Measurements from ENCODE around the gene ATP13A5.

ATP13A5 gene

GRCh38 chr3:193269343-193270028, 109.1 kb downstream of the ATP13A5 start:
- DNase-seq (ENCODE audit: low read depth), result no peak

GRCh38 chr3:193262707-193263106, 115.8 kb downstream of the ATP13A5 start:
- no peak for DNase-seq (ENCODE audit: low read depth)

GRCh38 chr3:193261970-193262369, 116.6 kb downstream of the ATP13A5 start:
- DNase-seq (ENCODE audit: low read depth), result no peak

GRCh38 chr3:193253986-193254660, 124.4 kb downstream of the ATP13A5 start:
- no peak for DNase-seq (ENCODE audit: low read depth)

GRCh38 chr3:193250492-193250891, 128.1 kb downstream of the ATP13A5 start:
- DNase-seq (ENCODE audit: low read depth), result no peak

GRCh38 chr3:193248848-193249468, 129.6 kb downstream of the ATP13A5 start:
- no peak for DNase-seq (ENCODE audit: low read depth)

- DNase-seq (ENCODE audit: low read depth), result no peak
These were observed 135.0 kb downstream of the ATP13A5 start for GRCh38 chr3:193243571-193243970.

- DNase-seq (ENCODE audit: low read depth), result no peak
These were observed 136.8 kb downstream of the ATP13A5 start for GRCh38 chr3:193241716-193242115.

- peak; percentile 5 for DNase-seq (ENCODE audit: low read depth)
These were observed 137.5 kb downstream of the ATP13A5 start, which contains the start of gene PLAAT1 for GRCh38 chr3:193240850-193241706. Gene PLAAT1, plus strand, starts transcription at chr3:193241222. Its CDS starts 14,429 bp downstream, at chr3:193255651.

- DNase-seq (ENCODE audit: low read depth), result no peak
These were observed 138.1 kb downstream of the ATP13A5 start for GRCh38 chr3:193240436-193240849.

GRCh38 chr3:193237030-193237429, 141.5 kb downstream of the ATP13A5 start:
- no peak for DNase-seq (ENCODE audit: low read depth)

GRCh38 chr3:193236599-193236998, 142.0 kb downstream of the ATP13A5 start:
- DNase-seq (ENCODE audit: low read depth), result no peak

- DNase-seq (ENCODE audit: low read depth), result no peak
These were observed 147.4 kb downstream of the ATP13A5 start for GRCh38 chr3:193231201-193231600.

- no peak for DNase-seq (ENCODE audit: low read depth)
These were observed 147.9 kb downstream of the ATP13A5 start for GRCh38 chr3:193230610-193231009.

GRCh38 chr3:193229851-193230420, 148.6 kb downstream of the ATP13A5 start:
- DNase-seq (ENCODE audit: low read depth), result no peak

GRCh38 chr3:193228206-193228605, 150.3 kb downstream of the ATP13A5 start:
- DNase-seq (ENCODE audit: low read depth), result no peak

GRCh38 chr3:193225302-193226125, 153.0 kb downstream of the ATP13A5 start:
- no peak for DNase-seq (ENCODE audit: low read depth)

Measured in stromal cell of bone marrow (primary cell).